GM10248 (cell line): ENCODE results near the gene LIMS2.

Experiments used
- CTCF ChIA-PET: fragments of 300-600 bp; sonication (Branson Sonifier 250); formaldehyde crosslinking; extraction: SDS; loops from one replicate; lab custom pipeline; 2021; ENCODE audit warnings: antibody characterized with exemption; lab: Yijun Ruan, JAX
- POLR2A ChIA-PET: fragments of 350-650 bp; sonication (Branson Sonifier 250); formaldehyde crosslinking; extraction: SDS; loops from one replicate; lab custom pipeline; 2020; ENCODE audit warnings: antibody characterized with exemption; lab: Yijun Ruan, JAX
- DNase-seq: peaks from one replicate; pipeline ENCODE4 v3.0.0; 2012; ENCODE audit errors: extremely low spot score
- CTCF ChIP-seq: IDR thresholded peaks from 2 replicates; pipeline ENCODE4 v1.5.1; 2012; ENCODE audit warnings: mild to moderate bottlenecking, low read depth; ENCODE audit errors: extremely low read depth, missing control alignments, control extremely low read depth

LIMS2 gene

GRCh38 chr2:127609818-127610217 is 65.5 kb downstream of the LIMS2 start:
- CTCF ChIA-PET: interaction anchor here (1.0 to 1.7 kb wide), 3 partner anchors 18 to 23 kb away, joined by 3 to 7 read pairs (median 4); no protein-coding TSS in a partner anchor
- POLR2A ChIA-PET: no interaction called here
- DNase-seq: no peak
- TF ChIP-seq CTCF: no peak

GRCh38 chr2:127609031-127609751 is 66.1 kb downstream of the LIMS2 start:
- POLR2A ChIA-PET: no interaction called here
- CTCF ChIA-PET: interaction anchor here (1.0 kb wide), 1 partner anchor 23 kb away, joined by 4 read pairs; no protein-coding TSS in a partner anchor
- TF ChIP-seq CTCF: no peak
- no peak for DNase-seq

GRCh38 chr2:127608061-127609030 is 67.0 kb downstream of the LIMS2 start:
- ChIA-PET POLR2A (no interaction called here), CTCF (interaction anchor here (1.0 to 1.4 kb wide), 2 partner anchors 17 to 42 kb away, joined by 4 to 10 read pairs; no protein-coding TSS in a partner anchor)
- no peak for TF ChIP-seq CTCF
- no peak for DNase-seq

GRCh38 chr2:127607399-127607908 is 67.9 kb downstream of the LIMS2 start:
- no peak for DNase-seq
- TF ChIP-seq CTCF: no peak
- CTCF ChIA-PET: interaction anchor here (1.0 to 1.4 kb wide), 2 partner anchors 16 to 43 kb away, joined by 3 to 10 read pairs; no protein-coding TSS in a partner anchor
- POLR2A ChIA-PET: no interaction called here

- no peak for DNase-seq
- POLR2A ChIA-PET: no interaction called here
- no peak for TF ChIP-seq CTCF
- CTCF ChIA-PET: interaction anchor here (1.0 to 6.4 kb wide), 4 partner anchors 15 to 76 kb away, joined by 3 to 53 read pairs (median 6); no protein-coding TSS in a partner anchor
These were observed 68.5 kb downstream of the LIMS2 start for GRCh38 chr2:127606625-127607398.
